GM23338 (cell line): ENCODE measurements around the gene OR4A47. TPM values are rescaled to one million over a fixed set of nuclear protein-coding genes. Genes with fewer than 3 reads are reported as not detected.

Experiments used
- polyA plus RNA-seq: library from polyadenylated mRNA; unstranded; fragments of >200 nt; fragmentation: Nextera tagmentation; extraction: Ambion mirVana; gene quantifications from 2 replicates; pipeline ENCODE4 v1.2.1, GENCODE V29; 2016
- total RNA-seq: library from RNA; depleted of rRNA; stranded (reverse); fragments of >200 nt; shearing (Covaris generic); gene quantifications from 2 replicates; pipeline ENCODE4 v1.2.3, GENCODE V29; 2014; rRNA removed

Gene OR4A47
- total and polyA plus RNA-seq, 2 experiments from 2014 or later, result not detected

Other genes starting within 250 kb of the OR4A47 start
- gene OR4X2, start 243.7 kb upstream of the OR4A47 start, total RNA-seq, result not detected in 2 replicates
- not detected in 2 replicates for gene OR4X2, start 243.7 kb upstream of the OR4A47 start, polyA plus RNA-seq
- not detected in 2 replicates for gene OR4X1, start 224.9 kb upstream of the OR4A47 start, total RNA-seq
- not detected in 2 replicates for gene OR4X1, start 224.9 kb upstream of the OR4A47 start, polyA plus RNA-seq
- gene OR4S1, start 182.6 kb upstream of the OR4A47 start, total RNA-seq, result not detected in 2 replicates
- not detected in 2 replicates for gene OR4S1, start 182.6 kb upstream of the OR4A47 start, polyA plus RNA-seq
- gene OR4C3, start 163.9 kb upstream of the OR4A47 start, total RNA-seq, result not detected in 2 replicates
- not detected in 2 replicates for gene OR4C3, start 163.9 kb upstream of the OR4A47 start, polyA plus RNA-seq
- not detected in 2 replicates for gene OR4C5, start 122.3 kb upstream of the OR4A47 start, total RNA-seq
- gene OR4C5, start 122.3 kb upstream of the OR4A47 start, polyA plus RNA-seq, result not detected in 2 replicates